ENCODE data around the gene DMAC2. TPM values are rescaled to one million over a fixed set of nuclear protein-coding genes. Genes with fewer than 3 reads are reported as not detected.
"Not testable (repeated sequence)": the region's sequence is repeated elsewhere in the genome, so short reads cannot be mapped to it uniquely, and the experiment has no call there.

DMAC2 gene
- 70.8 TPM for polyA plus RNA-seq (2013, experiment 1 of 2)
- polyA plus RNA-seq (2013, experiment 2 of 2) = 70.2 TPM

GRCh38 chr19:41439441-41440222 is at the start of gene DMAC2:
TSS of gene DMAC2 (minus strand) at chr19:41439912. CDS start at chr19:41439899, 13 bp downstream.
- Histone ChIP-seq H3K79me1 (ENCODE audit: low read length) (peaks cover 3% of the 10 kb centered on the region), H3K27me3 (ENCODE audit: insufficient read depth, low read length, poor library complexity) (no peaks in the 10 kb centered on the region), H3K79me2 (ENCODE audit: control insufficient read depth, insufficient read depth, low read length) (no peaks in the 10 kb centered on the region), H3K9ac (ENCODE audit: low read length) (peak within 1 kb of the TSS; percentile 88), H2BK15ac (replicated peaks; ENCODE audit: low read depth) (no peak within 1 kb of the TSS), H3K4me1 (ENCODE audit: control insufficient read depth, low read depth, low read length) (no peaks in the 10 kb centered on the region), H3K4ac (ENCODE audit: low read depth, low read length) (peak within 1 kb of the TSS; percentile 60), H3K27ac (ENCODE audit: low read depth, low read length) (peak within 1 kb of the TSS; percentile 80), H3K23ac (ENCODE audit: low read length) (no peak within 1 kb of the TSS), H3K4me3 (ENCODE audit: low read length) (peak within 1 kb of the TSS; percentile 82), H3K56ac (ENCODE audit: low read length) (peak within 1 kb of the TSS; percentile 96), H2BK5ac (ENCODE audit: low read length) (peak within 1 kb of the TSS; percentile 80), H3K36me3 (ENCODE audit: control insufficient read depth, insufficient read depth, low read length) (peaks cover 1% of the 10 kb centered on the region), H3K18ac (ENCODE audit: low read length) (peak within 1 kb of the TSS; percentile 88), H2BK120ac (ENCODE audit: low read depth, low read length) (no peak within 1 kb of the TSS), H4K8ac (ENCODE audit: low read depth, low read length) (peak within 1 kb of the TSS; percentile 90), H2AK5ac (ENCODE audit: low read length) (no peak within 1 kb of the TSS), H4K5ac (ENCODE audit: low read length) (no peak within 1 kb of the TSS), H3K4me2 (ENCODE audit: low read length) (peak within 1 kb of the TSS; percentile 39)
- no CpG with 5 or more reads among the region's 40 CpGs for WGBS (ENCODE audit: extremely low coverage, insufficient coverage, low lambda C conversion rate)
- DNase-seq = peak; percentile 100

GRCh38 chr19:41486953-41487352 is 47.2 kb upstream of the DMAC2 start:
- not testable (repeated sequence) for H2BK5ac ChIP-seq (ENCODE audit: low read length); H3K79me2 ChIP-seq (ENCODE audit: control insufficient read depth, insufficient read depth, low read length); H3K4me1 ChIP-seq (ENCODE audit: control insufficient read depth, low read depth, low read length); H3K9ac ChIP-seq (ENCODE audit: low read length); H4K5ac ChIP-seq (ENCODE audit: low read length); H4K8ac ChIP-seq (ENCODE audit: low read depth, low read length); H3K36me3 ChIP-seq (ENCODE audit: control insufficient read depth, insufficient read depth, low read length); H3K4me2 ChIP-seq (ENCODE audit: low read length); H3K4ac ChIP-seq (ENCODE audit: low read depth, low read length); H3K23ac ChIP-seq (ENCODE audit: low read length); H3K27me3 ChIP-seq (ENCODE audit: insufficient read depth, low read length, poor library complexity); H2BK15ac ChIP-seq (replicated peaks; ENCODE audit: low read depth); H3K4me3 ChIP-seq (ENCODE audit: low read length); H2BK120ac ChIP-seq (ENCODE audit: low read depth, low read length); H3K27ac ChIP-seq (ENCODE audit: low read depth, low read length); DNase-seq; H3K79me1 ChIP-seq (ENCODE audit: low read length); H2AK5ac ChIP-seq (ENCODE audit: low read length); H3K18ac ChIP-seq (ENCODE audit: low read length); H3K56ac ChIP-seq (ENCODE audit: low read length)
- no CpG with 5 or more reads among the region's 4 CpGs for WGBS (ENCODE audit: extremely low coverage, insufficient coverage, low lambda C conversion rate)

DNA sequence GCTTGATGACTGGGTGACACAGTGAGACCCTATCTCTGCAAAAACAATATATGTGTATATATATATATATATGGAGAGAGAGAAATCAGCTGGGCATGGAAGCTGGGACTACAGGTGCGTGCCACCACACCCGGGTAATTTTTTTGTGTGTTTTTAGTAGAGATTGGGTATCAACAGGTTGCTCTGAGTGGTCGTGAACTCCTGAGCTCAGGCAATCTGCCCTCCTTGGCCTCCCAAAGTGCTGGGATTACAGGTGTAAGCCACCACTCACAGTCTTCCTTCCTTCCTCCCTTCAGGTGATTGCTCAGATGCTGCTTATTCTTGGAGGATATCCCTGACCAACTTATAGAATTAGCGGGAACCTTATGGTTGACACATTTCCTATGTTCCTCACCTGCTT is 45.1 kb upstream of the DMAC2 start:
- Histone ChIP-seq H4K8ac (ENCODE audit: low read depth, low read length) (no peak overlapping the region), H2BK5ac (ENCODE audit: low read length) (no peak overlapping the region), H3K27me3 (ENCODE audit: insufficient read depth, low read length, poor library complexity) (no peaks in the 10 kb centered on the region), H3K79me1 (ENCODE audit: low read length) (no peaks in the 10 kb centered on the region), H4K5ac (ENCODE audit: low read length) (no peak overlapping the region), H2AK5ac (ENCODE audit: low read length) (no peak overlapping the region), H3K27ac (ENCODE audit: low read depth, low read length) (no peak overlapping the region), H3K4ac (ENCODE audit: low read depth, low read length) (no peak overlapping the region), H3K4me2 (ENCODE audit: low read length) (no peak overlapping the region), H3K4me1 (ENCODE audit: control insufficient read depth, low read depth, low read length) (no peaks in the 10 kb centered on the region), H3K56ac (ENCODE audit: low read length) (no peak overlapping the region), H3K4me3 (ENCODE audit: low read length) (no peak overlapping the region), H3K79me2 (ENCODE audit: control insufficient read depth, insufficient read depth, low read length) (no peaks in the 10 kb centered on the region), H3K18ac (ENCODE audit: low read length) (no peak overlapping the region), H3K36me3 (ENCODE audit: control insufficient read depth, insufficient read depth, low read length) (no peaks in the 10 kb centered on the region), H2BK120ac (ENCODE audit: low read depth, low read length) (no peak overlapping the region), H2BK15ac (replicated peaks; ENCODE audit: low read depth) (no peak overlapping the region), H3K9ac (ENCODE audit: low read length) (no peak overlapping the region), H3K23ac (ENCODE audit: low read length) (no peak overlapping the region)
- WGBS (ENCODE audit: extremely low coverage, insufficient coverage, low lambda C conversion rate) = no CpG with 5 or more reads among the region's 4 CpGs
- no peak for DNase-seq

GRCh38 chr19:41480336-41480735 is 40.6 kb upstream of the DMAC2 start:
- Histone ChIP-seq H2BK15ac (replicated peaks; ENCODE audit: low read depth) (no peak overlapping the region), H3K4me3 (ENCODE audit: low read length) (no peak overlapping the region), H3K4ac (ENCODE audit: low read depth, low read length) (no peak overlapping the region), H3K27ac (ENCODE audit: low read depth, low read length) (no peak overlapping the region), H3K4me2 (ENCODE audit: low read length) (no peak overlapping the region), H3K18ac (ENCODE audit: low read length) (no peak overlapping the region), H4K8ac (ENCODE audit: low read depth, low read length) (no peak overlapping the region), H2BK120ac (ENCODE audit: low read depth, low read length) (no peak overlapping the region), H3K23ac (ENCODE audit: low read length) (no peak overlapping the region), H2BK5ac (ENCODE audit: low read length) (no peak overlapping the region), H3K27me3 (ENCODE audit: insufficient read depth, low read length, poor library complexity) (no peaks in the 10 kb centered on the region), H3K4me1 (ENCODE audit: control insufficient read depth, low read depth, low read length) (no peaks in the 10 kb centered on the region), H3K9ac (ENCODE audit: low read length) (no peak overlapping the region), H3K56ac (ENCODE audit: low read length) (no peak overlapping the region), H3K79me1 (ENCODE audit: low read length) (no peaks in the 10 kb centered on the region), H2AK5ac (ENCODE audit: low read length) (no peak overlapping the region), H3K79me2 (ENCODE audit: control insufficient read depth, insufficient read depth, low read length) (no peaks in the 10 kb centered on the region), H4K5ac (ENCODE audit: low read length) (no peak overlapping the region), H3K36me3 (ENCODE audit: control insufficient read depth, insufficient read depth, low read length) (no peaks in the 10 kb centered on the region)
- WGBS (ENCODE audit: extremely low coverage, insufficient coverage, low lambda C conversion rate) = no CpG with 5 or more reads among the region's 12 CpGs
- DNase-seq = no peak

DNA sequence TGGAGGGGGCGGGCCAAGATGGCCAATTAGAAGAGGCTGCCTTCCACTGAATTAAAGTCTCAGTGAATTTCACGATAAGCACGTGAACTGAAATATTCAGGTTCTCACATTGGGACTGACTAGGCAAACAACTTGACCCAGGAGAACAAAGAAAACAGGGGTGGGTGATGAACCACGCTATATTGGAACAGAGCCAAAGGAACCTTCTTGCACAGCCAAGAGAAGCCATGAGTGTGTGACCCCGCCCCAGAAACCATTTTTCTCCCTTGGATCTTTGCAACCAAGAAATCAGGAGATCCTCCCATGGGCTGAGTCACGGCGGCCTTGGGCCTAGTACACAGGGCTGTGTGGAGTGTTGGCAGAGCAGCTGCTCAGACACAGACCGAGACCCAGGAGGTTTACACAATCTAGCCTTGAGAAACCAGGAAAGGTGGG is 40.1 kb upstream of the DMAC2 start:
- H3K4ac ChIP-seq (ENCODE audit: low read depth, low read length) = no peak overlapping the region
- no peak for DNase-seq
- H2BK5ac ChIP-seq (ENCODE audit: low read length) = no peak overlapping the region
- no peak overlapping the region for H3K9ac ChIP-seq (ENCODE audit: low read length)
- H3K4me2 ChIP-seq (ENCODE audit: low read length) = no peak overlapping the region
- H4K5ac ChIP-seq (ENCODE audit: low read length) = no peak overlapping the region
- H2BK15ac ChIP-seq (replicated peaks; ENCODE audit: low read depth) = no peak overlapping the region
- no peak overlapping the region for H3K4me3 ChIP-seq (ENCODE audit: low read length)
- no peaks in the 10 kb centered on the region for H3K79me1 ChIP-seq (ENCODE audit: low read length)
- no peak overlapping the region for H3K18ac ChIP-seq (ENCODE audit: low read length)
- H3K23ac ChIP-seq (ENCODE audit: low read length) = no peak overlapping the region
- H2AK5ac ChIP-seq (ENCODE audit: low read length) = no peak overlapping the region
- H4K8ac ChIP-seq (ENCODE audit: low read depth, low read length) = no peak overlapping the region
- no peak overlapping the region for H3K27ac ChIP-seq (ENCODE audit: low read depth, low read length)
- no peaks in the 10 kb centered on the region for H3K36me3 ChIP-seq (ENCODE audit: control insufficient read depth, insufficient read depth, low read length)
- H3K27me3 ChIP-seq (ENCODE audit: insufficient read depth, low read length, poor library complexity) = no peaks in the 10 kb centered on the region
- no peak overlapping the region for H2BK120ac ChIP-seq (ENCODE audit: low read depth, low read length)
- H3K4me1 ChIP-seq (ENCODE audit: control insufficient read depth, low read depth, low read length) = no peaks in the 10 kb centered on the region
- no CpG with 5 or more reads among the region's 8 CpGs for WGBS (ENCODE audit: extremely low coverage, insufficient coverage, low lambda C conversion rate)
- H3K56ac ChIP-seq (ENCODE audit: low read length) = no peak overlapping the region
- no peaks in the 10 kb centered on the region for H3K79me2 ChIP-seq (ENCODE audit: control insufficient read depth, insufficient read depth, low read length)
